Measurements from ENCODE around the gene MFAP4.

DNA sequence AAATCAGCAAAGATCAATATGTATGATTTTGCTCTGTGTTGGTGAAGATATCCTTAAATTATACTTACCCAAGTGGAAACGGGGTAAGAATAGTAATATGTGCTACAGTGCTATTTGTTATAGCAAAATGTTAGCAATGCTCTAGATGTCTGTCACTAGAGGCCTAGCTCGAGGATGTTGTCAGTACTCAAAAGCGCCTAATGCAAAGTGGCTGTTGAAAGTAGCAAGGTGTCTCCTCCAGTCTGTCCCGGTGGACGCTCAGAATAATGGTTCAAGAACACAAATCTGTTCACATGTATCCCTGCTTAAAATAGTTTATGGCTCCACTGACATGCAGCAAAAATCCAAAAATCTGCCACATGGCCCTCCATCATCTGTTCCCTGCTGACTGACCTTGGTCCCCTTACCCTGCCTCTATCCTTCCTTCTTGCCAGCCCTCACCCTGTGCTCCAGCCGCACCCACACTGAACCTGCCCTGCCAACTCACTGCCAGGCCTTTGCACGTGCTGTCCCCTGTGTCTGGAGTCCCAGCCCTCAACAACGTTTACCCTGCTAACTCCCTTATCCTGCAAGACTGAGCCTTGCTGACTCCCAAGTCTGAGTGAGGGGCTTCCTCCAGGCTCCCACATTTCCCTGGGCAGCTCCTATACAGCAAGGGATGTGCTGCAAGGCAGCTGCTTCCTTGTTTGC, 14.5 kb upstream of the MFAP4 start:
- TF ChIP-seq CTCF (IDR thresholded peaks at IDR 0.05) (no peak), POLR2A (IDR thresholded peaks at IDR 0.05) (no peak)

All from heart left ventricle (tissue), 13 donors.